CD4-positive, alpha-beta T cell treated with Interleukin-6 at 100 ng/mL for 8 hours (primary cell): ENCODE results near the gene BHLHA9.
"Not testable (repeated sequence)": the region's sequence is repeated elsewhere in the genome, so short reads cannot be mapped to it uniquely, and the experiment has no call there.

Source experiments
- DNase-seq: peaks from one replicate; pipeline ENCODE4 v3.0.0-alpha.2; 2020; ENCODE audit warnings: mixed read lengths, low spot score

Gene BHLHA9

DNA sequence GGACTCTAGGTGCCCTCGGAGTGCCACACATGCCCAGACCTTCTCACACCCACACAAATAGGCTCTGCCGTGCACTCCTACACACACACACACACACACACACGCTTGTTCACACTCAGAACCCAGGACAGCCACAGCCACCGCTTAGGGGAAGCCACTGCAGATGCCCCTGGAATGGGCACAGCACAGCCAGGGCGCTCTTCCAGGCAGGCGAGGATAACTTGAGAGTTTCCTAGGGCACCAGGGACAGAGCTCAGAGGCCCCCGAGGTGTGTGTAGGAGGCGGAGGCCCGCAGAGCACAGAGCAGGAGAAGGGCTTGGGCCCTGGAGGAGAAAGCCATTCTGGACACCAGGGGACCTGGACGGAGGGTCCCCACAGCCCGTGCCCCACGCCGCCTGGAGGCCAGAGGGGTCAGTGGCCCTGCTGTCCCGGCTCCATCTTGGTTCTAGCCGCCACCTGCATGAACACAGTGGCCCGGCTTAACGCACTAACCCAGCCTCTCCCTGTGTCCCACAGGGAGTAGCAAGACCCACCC is 30.2 kb downstream of the BHLHA9 start:
- no peak for DNase-seq

DNA sequence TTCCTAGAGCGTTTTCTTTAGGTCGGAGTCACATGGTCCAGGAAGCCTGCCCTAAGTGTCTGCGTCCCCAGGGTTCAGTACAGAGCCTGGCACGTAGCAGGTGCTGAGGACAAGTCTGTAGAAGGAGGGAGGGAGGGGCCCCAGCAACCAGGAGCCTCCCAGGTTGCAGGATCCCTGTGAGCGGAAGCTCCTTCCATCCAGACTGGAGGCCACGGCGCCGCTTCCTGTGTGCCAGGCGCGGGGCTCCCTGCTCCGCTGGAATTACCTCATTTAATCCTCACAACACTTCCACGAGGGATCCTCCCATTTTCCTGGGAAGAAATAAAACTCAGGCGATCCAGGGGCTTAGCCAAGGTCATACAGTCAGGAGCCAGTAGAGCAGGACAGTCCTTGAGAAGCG is 31.3 kb downstream of the BHLHA9 start:
- no peak for DNase-seq

- no peak for DNase-seq
Measured at GRCh38 chr17:1302761-1303160, 32.5 kb downstream of the BHLHA9 start.

GRCh38 chr17:1304522-1304921 is 34.3 kb downstream of the BHLHA9 start:
- no peak for DNase-seq

GRCh38 chr17:1304962-1305563 is 34.8 kb downstream of the BHLHA9 start:
- no peak for DNase-seq

DNA sequence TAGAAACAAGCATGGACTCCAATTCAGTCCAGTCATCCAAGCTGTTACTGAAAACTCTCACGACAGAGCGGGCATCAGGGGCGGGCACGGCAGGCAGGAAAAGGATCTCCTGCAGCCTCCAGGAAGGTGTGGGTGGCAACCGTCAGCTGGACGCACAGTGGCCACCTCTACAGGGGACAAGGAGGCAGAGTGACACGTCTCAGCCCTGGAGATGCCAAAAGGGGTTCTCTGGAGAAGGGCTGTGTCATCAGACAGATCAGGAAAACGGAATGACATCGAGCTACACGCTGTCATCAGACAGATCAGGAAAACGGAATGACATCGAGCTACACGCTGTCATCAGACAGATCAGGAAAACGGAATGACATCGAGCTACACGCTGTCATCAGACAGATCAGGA is 37.6 kb downstream of the BHLHA9 start:
- DNase-seq = not testable (repeated sequence)

GRCh38 chr17:1312261-1312870 is 42.1 kb downstream of the BHLHA9 start:
- no peak for DNase-seq

DNA sequence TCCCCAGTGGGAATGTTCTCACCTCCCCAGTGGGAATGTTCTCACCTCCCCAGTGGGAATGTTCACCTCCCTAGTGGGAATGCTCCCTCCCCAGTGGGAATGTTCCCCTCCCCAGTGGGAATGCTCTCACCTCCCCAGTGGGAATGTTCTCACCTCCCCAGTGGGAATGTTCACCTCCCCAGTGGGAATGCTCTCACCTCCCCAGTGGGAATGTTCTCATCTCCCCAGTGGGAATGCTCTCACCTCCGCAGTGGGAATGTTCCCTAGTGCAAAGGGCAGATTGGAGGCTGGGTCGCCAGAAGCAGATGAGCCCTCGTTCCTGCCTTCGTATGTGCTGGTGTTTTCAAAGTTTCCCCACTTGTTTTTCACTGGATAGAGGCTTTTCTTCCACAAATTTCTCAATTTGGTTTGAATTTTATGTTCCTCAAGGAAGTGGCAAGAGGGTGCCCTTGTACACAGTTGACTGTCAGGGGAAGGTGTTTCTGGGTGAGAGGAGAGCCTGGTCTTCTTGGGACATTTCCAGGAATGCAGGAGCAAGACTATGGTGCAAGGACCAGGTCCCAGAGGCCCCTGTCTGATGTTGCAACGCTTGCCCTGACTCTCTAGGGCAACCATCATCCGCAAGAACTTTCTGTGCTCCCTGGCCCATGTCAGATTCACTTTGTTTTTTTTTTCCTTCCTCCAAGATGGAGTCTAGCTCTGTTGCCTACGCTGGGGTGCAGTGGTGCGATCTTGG is 43.2 kb downstream of the BHLHA9 start:
- no peak for DNase-seq

- no peak for DNase-seq
Measured at GRCh38 chr17:1315409-1315808, 45.2 kb downstream of the BHLHA9 start.

DNA sequence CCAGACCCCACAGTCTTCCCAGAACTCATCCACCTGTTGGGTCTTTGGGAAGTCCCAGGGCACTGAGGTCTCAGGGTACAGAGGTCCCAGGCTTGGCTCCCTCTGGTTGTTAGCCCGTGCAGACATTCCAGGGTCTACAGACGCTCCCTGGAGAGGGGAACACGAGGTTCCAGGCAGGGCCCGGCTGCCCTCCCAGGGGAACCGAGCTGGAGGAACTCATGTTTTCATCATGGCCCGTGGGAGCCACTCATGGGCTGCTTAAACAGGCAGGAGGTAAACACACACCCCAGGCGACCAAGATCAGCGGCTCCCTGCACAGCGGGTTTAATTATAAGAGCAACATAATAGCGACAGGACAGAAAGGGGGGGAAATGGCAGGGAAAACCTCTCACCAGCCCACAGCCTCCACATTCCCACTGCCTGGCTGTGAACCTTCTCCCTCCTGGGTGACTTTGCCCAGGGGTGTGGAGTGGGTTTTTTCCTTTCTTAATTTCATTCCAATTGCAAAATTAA is 45.7 kb downstream of the BHLHA9 start:
- DNase-seq = no peak
